ENCODE results near the gene NFS1.
A peak's percentile ranks its signal among the peaks of the same experiment; 100 is the strongest.

The NFS1 gene

GRCh38 chr20:35731862-35732643, 32.9 kb upstream of the NFS1 start:
- DNase-seq (ENCODE audit: insufficient read length, low spot score) (no peak), FAIRE-seq (no peak)
- no peak for TF ChIP-seq CTCF (IDR thresholded peaks at IDR 0.05; ENCODE audit: insufficient read depth, missing control alignments)

DNA sequence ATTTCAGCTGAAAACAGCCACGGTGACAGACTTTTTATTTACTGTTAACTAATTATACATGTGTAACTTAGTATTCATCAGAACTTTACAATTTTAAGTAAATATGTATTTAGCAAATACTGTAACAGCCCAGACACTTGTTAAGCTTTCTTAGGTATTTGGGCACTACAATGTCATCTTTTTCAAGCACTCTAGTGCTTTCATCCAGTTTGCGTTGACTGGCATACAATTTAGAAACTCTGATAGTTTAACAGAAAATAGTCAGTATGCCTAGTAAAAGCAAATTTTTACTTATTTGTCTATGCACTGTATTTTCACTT, 32.3 kb upstream of the NFS1 start:
- TF ChIP-seq CTCF (IDR thresholded peaks at IDR 0.05; ENCODE audit: insufficient read depth, missing control alignments), result no peak
- DNase-seq (ENCODE audit: insufficient read length, low spot score) (no peak), FAIRE-seq (no peak)

DNA sequence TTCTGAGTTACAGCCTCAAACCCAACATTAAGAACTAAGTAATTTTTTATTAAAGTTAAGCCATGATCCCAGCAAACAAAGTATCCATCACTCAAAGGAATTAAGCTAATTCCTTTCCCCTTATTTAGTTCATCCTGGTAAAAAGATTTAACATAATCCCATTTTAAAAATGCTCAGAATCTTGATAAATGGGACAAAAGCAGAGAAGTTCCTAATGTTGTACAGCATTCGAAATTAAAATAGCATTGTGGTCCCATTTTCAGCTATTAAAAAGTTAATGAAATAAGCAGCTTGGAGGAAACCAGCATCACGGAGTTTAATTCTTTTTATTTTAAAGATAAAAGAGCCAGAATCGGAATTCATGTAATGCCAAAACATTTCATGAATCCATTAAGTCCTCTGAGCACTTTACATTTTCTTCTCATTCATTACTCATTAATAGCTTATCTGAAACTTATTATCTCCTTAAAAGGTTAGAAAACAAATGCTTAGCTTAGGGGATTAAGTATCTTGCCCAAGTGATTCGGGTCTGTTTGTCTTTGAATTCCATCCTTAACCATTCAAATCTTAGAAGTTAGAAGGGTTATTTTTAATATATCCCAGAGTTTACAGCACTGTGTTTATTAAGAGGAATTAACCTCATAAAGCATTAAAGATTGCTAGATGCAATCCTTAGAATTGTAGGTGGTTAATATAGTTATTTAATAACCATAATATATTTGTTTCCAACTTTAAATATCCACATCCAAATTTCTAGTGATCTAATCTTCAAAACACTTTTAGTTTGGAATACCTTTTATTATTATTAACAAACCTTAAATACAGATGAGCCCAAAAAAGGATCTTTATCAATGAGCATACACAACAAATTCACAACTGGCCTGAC, 31.7 kb upstream of the NFS1 start:
- no peak for DNase-seq (ENCODE audit: insufficient read length, low spot score)
- FAIRE-seq, result peak; percentile 6
- TF ChIP-seq CTCF (IDR thresholded peaks at IDR 0.05; ENCODE audit: insufficient read depth, missing control alignments), result no peak

DNA sequence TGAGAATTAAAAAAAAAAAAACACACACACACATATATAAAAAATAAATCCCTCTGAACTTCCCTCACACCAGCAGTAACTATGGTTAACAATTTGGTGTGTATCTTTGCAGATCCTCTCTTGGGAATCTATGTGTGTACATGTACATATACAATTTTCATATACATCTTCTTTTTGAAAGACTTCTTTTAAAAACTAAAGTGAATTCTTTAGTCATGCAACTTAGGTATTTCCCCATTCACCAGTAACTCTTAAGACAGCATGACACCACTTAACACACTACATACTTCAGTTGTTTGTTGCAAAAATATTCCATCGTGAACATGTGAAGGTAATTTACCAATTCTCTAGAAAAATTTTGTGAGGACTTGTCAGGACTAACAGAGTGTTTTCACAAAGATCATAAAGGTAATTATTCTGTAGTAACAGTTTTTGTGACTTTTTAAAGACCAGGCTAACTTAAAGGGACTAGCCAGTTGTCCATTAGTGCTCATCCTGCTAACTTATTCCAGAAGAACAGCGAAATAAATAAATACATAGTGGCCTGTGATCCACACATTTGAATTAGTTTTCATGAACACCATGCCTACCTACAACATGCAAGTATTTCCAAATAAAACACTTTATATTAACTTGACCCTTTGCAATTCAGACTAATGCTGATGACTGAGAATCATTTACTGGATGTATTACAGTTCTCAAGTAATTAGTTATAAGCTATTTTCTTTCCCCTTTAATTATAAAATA, 30.9 kb upstream of the NFS1 start:
- FAIRE-seq (no peak), DNase-seq (ENCODE audit: insufficient read length, low spot score) (no peak)
- TF ChIP-seq CTCF (IDR thresholded peaks at IDR 0.05; ENCODE audit: insufficient read depth, missing control alignments), result no peak

DNA sequence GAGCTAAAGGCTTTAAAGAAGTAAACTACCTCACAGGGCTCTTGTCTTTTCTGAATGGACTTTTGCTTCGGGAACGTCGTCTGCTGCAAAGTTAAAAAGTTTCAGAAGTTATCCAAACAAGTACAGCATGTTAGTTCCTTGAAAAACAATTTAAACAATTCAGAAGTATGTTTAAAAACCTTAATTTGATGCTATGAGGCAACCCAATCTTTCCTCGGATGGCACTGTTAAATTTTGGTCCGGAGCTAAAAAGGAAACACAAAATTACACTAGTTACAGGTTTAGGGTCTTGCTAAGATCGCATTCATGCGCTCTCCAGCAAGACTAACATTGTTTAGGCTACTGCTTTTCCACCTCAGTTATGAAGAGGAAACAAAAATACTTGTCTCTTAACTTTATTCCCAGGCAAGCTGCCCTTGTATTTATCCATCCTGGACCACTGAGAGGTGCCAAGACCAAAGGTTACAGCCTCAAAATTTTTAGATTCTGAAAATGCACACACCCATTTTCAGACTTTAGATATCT, 30.2 kb upstream of the NFS1 start:
- no peak for TF ChIP-seq CTCF (IDR thresholded peaks at IDR 0.05; ENCODE audit: insufficient read depth, missing control alignments)
- DNase-seq (ENCODE audit: insufficient read length, low spot score) (no peak), FAIRE-seq (no peak)

GRCh38 chr20:35726842-35727711, 27.9 kb upstream of the NFS1 start:
- no peak for TF ChIP-seq CTCF (IDR thresholded peaks at IDR 0.05; ENCODE audit: insufficient read depth, missing control alignments)
- FAIRE-seq (no peak), DNase-seq (ENCODE audit: insufficient read length, low spot score) (no peak)

Data from D721Med (cell line).